ENCODE measurements around the gene LEKR1.

- TF ChIP-seq CTCF (IDR thresholded peaks at IDR 0.05): no peak
- no peak for TF ChIP-seq EZH2 (IDR thresholded peaks at IDR 0.05; ENCODE audit: borderline replicate concordance, insufficient read depth, low read depth, low read length, poor library complexity, severe bottlenecking)
Observed at GRCh38 chr3:156811089-156811862, 14.9 kb upstream of the LEKR1 start.
